Stimulated activated CD4-positive, alpha-beta T cell treated with anti-CD3 and anti-CD28 coated beads, Interleukin-1b, Interleukin-23, amount 100 ng/mL, for 1 hour (primary cell): ENCODE data around the gene TRAPPC14.

ENCODE experiments used
- DNase-seq, 2 donors: peaks; one replicate each; pipeline ENCODE4 v3.0.0-alpha.2; 2020; ENCODE audit warnings: low read depth in 2 of 2

The TRAPPC14 gene

DNA sequence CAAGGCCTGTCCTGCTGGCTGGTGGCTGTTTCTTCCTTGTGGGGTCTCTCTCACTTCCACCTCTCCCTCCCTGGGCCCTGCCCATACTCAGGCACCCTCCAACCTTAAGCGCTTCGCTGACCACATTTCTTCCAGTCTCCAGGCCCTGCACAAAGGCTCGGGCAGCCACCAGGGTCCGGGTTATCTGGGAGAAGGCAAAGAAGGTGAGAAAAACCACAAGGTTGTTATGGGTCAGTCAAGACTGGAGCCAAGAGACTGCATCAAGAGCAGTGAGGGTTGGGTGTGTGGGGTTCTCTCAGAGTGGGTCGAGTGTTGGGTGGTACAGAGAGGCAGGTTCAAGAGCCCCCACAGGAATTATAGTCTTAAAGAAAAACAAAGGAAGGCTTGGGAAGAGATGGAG is 16.1 kb upstream of the TRAPPC14 start:
- no peak for DNase-seq

DNA sequence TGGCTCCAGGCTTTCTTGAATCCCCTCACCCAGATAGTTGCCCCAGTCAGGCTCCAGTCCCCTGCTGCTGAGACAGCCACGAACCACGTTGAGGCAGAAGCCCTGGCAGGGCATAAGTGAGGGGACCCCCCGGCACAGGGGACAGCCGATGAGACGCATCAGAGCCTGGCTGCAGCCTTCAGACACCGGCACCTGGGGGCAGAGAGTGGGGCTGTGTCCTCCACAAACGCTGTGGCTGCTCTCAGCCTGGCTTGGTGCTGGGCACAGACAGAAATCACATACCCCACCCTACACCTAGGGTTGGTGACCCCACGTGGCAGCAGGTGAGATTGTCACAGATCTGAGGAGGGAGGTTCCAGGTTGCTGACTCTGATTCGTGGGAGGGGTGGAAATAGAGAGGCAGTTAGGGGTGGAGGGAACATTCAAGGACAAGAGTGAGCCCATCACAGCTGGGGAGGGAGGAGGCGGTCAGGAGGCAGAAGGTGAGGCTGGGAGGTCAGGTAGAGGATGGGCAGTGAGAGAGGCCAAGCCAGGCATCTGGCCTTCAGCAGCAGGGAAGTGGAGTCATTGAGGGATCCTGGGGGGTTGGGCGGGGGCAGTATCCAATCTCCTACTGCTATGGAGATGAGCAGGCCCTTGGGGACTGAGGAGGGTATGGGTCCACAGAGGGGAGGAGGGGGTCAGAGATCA is 15.4 kb upstream of the TRAPPC14 start:
- no peak for DNase-seq

DNA sequence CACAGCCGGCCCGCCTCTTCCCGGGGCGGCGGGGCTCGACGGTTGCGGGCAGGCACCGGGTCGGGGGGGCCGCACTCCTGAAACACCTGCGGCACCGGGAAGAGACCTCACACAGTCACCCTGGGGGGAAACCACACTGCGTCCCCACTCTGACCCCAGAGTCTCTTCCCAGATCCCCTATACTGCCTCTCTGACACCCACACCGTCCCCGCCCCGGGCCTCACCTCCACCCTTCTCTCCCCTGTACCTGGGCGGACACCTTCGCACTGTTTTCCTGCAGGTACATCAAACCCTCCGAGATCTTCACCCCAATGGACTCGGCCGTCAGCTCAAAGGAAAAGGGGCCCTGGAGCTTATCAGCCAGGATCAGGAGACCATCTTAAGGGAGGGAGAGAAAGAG is 13.3 kb upstream of the TRAPPC14 start:
- no peak for DNase-seq

DNA sequence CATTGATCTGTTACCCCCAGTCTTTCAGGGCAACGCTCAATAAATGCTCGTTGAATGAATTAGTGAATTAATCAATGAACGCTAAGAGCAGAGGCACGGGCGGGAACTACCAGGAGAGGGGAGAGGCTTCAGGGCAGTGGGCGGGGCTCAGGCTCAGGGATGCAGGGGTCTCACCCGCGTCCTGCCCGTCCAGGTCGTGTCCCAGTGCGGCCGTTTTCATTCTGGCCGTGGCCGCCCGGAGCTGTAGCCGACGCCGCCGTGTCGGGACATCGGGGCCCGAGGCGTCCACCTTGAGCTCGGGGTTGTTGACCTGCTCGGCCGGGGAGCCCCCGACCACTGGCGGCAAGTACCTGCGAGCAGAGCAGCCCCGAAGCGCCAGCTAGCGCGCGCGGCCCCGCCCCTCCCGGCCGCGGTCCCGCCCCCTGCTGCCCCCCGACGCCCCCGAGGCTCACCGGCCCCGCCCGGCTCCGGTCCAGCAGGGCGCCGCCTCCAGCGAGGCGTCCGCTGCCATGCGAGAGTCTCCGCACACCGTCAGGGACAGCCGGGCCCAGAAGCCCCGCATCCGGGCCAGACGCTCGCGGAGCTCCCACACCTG is 12.7 kb upstream of the TRAPPC14 start:
- DNase-seq = no peak

DNA sequence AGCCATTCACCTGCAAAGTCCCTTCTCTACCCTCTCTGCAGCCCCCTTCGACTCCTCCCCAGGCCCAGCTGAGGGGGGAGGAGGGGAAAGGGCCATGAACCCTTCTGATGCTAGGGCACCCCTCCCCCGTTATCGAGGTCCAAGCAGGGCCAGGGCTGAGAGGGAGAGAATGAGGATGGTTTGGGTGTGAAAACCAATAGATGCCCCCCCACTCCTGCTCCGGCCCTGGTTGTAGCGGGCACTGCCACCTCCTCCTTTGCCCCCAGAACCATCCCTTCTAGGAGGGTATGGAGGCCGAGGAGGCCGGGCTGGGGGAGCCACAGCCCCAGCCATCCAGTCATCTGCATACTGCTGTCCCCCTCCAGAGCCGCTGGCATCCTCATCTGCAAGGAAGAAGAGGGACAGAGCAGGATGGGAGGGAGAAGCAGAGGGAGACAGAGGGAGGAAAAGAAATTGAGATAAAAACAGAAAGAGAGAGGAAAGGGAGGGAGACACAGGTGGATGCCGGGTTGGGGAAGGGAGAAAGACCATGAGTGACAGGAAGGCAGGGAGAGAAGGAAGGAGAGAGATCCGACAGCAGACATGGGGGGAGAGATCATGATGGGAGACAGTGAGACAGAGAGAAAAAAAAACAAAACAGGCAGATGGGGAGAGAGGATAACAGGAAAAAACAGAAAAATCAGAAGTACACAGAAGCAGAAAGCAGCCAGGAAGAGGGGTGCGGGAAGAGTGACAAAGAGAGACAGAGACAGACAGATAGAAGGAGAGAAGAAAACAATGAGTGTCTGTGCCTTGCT is 11.8 kb upstream of the TRAPPC14 start:
- no peak for DNase-seq

DNA sequence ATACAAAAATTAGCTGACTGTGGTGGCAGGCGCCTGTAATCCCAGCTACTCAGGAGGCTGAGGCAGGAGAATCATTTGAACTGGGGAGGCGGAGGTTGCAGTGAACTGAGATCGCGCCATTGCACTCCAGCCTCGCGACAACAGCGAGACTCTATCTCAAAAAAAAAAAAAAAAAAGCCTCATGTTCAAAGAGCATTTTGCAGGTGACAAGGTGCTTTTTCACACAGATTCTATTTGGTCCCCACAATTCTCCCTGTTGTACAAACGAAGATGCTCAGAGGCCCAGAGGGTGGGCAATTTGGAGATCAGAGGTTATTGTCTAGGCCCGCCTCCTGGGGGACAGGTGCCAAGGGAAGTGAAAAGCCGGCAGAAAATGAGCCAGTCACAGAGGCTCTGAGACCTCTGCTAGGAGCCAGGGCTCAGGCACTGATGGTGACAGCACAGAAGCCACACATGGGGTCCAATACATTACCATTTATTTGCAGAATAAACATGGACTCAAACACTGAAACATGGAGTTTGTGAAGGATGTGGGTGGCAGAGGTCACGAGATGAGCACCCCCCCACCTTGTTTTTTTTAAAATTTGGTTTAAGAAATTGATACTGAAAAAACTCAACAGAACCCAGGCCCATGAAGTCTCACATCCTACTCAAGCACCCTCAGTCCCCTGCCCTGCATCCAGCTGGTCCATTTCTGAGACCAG is 10.8 kb upstream of the TRAPPC14 start:
- DNase-seq = no peak

DNA sequence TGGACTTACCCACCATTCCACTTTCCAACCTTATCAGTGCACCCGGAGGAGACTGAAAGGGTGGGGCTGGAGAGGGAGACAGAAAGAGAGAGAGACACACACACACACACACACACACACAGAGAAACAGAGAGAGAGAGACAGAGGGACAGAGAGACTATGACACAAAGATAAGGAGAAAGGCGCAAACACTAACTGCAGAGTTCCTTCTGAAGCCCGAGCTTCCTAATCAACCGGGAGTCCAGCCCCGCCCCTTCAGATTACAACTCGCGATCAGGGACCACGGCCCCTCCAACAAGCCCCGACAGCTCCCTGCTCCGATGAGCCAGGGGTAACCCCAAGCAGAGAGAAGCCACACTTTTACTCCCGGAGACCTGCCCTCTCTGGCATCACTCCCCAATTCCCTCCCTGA is 9.4 kb upstream of the TRAPPC14 start:
- DNase-seq = no peak

DNA sequence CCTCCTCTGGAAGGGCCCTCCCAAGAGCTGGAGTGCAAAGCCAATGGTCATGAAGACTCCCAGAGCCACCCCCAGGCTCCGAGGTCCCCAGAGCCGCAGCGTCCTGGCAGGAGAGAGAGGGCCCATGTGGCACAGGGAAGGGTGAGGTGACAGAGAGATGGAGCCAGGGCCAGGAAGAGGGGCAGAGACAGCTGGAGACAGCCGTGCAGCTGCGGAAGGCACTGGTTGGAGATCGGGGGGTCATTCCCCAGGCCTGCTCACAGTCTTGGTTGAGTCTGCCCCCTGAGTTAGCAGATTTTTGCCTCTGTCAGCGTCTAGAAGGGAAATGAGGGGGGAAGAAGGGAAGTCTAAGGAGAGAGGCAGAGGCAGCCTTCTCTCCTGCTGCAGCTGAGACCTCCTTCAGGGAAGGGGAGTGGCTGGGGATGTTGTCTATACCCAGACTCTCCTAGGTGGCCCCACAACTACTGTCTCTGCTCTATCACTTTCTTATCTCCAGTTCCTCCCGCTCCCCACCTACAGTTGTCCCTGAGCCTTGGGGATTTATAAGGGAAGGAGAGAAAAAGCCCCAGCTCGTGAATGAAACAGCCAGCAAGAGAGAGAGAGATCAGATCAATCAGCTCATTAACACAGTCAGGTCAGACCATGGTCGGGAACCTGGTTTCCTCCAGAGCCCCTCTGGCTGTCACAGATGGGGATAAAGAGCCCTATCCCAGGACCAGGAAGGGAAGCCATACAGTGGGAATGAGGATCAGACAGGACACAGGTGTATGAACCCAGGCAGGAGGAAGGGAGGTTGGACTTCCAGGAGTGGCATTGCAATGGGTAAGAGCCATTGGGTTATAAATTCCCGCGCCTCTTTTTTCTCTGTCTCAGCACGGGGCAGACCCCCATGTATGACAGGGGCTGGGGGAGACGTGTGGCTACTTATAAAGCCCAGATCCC is 8.7 kb upstream of the TRAPPC14 start:
- no peak for DNase-seq

DNA sequence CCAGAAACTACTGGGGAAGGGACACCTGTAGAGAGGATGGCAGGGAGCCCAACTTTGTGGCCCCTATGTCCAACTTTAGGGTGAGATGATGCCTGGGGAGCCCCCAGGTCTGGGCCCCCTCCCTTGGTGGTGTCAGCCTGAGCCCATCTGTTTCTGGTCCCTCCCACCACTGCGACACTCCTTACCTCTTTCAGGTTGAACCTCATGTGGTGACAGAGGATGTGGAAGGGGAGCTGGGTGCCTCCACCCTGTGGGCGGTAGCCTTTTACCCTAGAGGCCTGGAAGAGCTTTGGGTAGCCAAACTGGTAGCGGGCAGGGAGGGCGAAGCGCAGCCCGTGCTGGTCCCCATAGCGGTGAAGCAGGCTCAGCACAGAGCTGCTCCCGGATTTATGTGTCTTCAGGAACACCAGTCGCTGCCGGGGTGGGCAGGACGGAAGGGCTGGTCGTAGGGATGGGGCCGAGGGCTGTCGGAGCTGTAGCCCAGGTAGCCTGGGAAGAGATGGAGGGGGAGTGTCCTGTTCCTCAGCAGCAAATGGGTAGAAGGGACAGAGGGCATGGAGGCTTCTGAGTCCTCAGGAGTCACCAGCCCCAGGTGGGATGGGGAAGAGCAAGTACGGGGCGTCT is 7.9 kb upstream of the TRAPPC14 start:
- DNase-seq = no peak

DNA sequence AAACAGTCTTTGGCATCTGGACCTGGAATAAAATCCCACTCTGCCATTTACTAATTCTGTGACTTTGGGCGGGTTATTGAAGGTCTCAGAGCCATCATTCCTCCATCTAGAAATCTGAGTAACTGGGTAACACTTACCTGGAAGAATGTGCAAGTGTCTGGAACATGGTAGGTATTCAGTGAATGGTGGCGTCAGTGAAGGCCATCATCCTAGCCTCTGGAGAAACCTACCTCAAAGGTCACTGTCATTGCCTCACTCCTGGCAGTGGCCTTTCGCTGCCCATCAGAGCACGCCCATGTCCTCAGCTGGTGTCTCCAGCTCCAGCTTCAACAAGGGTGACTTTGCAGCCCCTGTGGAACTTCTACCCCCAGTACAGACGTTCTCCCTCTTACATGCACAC is 5.3 kb upstream of the TRAPPC14 start:
- no peak for DNase-seq

DNA sequence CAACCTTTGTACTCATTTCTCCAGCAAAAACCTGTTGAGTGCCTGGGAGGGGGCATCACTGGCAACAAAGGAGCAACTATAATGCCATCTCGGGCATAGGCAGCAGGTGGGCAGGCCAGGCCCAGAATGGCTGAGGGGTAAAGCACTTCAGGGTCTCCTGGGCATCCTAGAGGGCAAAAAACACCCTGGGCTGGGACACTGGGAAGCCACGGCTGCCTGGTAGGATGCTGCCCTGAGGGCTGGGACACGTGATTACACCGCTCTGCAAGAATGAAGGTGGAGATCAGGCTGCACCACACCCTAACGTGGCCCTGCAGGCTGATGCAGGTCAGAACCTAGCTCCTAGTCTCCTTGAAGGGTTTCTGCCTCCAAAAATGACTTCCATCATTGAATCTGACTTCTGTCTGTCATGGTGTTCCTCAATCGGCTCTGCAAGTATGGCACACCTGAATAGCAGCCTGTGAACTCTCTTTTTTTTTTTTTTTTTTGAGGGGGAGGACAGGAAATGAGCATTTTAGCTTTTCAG is 4.5 kb upstream of the TRAPPC14 start:
- no peak for DNase-seq

DNA sequence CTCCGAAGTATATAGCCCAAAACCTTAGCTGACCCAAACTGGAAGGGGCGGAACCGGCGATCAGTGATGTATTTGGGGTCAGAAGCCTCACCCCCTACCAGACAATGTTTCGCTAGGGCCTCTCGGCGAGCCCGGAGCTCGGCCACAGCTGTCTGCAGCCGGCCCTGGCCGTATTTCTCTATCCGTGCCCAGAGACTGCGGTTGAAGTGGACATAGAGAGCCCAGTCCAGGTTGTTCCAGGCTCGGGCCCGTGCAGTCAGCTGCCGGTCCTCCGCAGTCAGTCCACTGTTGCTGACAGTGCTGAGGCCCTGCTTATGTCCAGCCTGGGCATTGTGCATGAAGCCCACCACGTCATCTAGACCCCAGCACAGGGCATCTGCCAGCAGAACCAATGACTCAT is 1.5 kb upstream of the TRAPPC14 start:
- no peak for DNase-seq

DNA sequence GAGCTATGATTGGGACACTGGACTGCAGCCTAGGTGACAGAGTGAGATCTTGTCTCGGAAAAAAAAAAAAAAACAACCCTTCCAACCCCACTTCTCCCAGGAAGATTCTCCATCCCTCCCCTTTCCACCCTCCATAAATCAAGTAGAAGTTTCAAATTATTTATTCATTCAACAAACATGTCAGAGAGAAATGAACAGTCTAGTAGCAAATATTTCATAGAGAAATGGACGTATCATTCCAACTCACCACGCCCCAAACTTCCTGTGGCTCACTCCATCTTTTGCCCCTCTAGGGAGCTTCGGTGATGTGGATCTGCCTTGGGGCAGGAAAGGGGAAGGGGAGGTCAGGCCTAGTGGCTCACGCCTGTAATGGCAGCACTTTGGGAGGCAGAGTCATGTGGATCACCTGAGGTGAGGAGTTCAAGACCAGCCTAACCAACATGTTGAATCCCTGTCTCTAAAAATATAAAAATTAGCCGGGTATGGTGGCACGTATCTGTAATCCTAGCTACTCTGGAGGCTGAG is 638 bp upstream of the TRAPPC14 start:
- DNase-seq = no peak

DNA sequence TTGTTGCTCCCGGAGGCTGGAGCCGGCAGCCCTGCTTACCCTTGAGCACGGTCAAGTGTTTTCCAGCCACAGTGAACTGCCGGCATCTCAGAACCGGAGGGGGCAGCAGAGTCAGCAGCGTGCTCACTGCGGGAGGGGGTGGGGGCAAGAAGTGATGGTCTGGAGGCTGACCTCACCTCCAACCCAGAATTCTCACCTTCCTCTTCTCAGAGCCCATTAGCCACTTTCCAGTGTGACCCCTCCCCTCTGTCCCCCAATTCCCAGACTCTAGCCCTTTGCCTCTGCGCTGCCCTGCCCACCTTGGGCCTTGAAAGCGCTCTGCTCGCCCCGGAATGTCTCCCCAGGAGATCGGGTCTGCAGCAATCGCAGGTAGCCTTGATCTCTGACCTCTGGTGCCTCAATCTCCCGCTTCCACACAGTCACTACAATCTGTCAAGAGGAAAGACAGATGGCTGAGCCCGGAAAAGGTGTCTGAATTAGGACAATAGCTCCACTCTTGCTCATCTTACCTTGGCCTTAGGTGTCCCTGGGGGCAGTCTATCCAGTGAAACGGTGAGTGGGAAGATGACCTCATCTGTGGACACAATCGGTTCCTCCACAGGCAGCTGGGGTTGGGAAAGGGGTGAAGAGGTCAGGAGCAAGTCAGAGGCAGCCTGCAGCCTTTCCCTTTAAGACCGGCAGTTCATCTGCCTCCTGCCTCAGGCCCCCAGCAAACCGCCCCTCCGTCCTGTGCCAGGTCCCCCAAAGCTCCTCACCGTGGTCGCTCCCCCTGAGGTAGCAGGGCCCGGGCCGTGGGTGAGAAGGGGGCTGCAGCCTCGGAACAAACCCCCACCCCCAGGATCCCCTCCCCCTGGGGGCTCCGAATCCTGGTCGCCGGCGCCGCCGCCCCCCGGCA is 942 bp downstream of the TRAPPC14 start:
- DNase-seq = no peak

DNA sequence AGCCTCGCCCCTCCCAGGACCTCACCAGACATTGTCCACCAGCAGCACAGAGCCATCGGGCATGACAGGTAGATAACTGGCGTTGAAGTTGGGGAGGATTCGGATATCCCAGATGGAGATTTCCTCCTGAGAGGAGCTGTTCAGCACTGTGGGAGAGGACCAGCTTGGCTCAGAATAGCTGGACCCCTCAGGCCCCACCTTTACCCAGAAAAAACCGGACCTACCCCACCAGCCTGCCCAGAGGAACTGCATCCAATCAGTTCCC is 1.5 kb downstream of the TRAPPC14 start:
- DNase-seq = no peak

DNA sequence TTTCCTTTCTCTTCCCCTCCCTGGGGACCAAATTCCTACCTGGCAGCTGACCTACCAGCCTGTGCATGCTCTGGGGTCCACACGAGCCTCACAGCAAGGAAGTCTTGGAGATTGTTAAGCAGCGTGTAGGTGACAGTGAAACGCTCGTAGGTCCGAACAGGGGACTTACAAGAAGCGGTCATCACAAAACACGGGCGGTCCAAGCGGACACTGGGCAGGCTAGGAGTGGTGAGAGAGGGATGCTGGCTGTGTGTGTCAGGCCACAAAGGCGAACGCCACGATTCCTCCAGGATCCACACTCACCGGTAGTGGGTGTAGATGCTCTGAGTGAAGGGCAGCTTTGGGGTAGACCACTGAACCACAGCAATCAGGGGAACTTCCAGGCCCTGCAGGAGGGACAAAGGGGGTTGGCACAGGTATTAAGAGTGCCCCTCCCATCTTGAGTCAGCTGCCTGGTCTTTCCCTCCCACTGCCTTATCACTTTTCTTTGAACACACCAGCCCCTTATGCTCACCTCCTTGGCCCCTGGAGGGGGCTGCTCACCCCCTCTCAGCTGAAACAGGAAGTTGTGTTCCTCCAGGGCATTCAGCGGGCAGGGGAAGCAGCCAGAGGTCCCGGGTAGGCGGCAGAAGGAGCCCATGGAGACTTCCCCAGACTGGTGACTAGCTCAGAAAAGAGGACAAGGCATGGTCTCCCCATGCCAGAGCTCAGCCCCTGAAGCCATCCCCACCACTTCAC is 2.0 kb downstream of the TRAPPC14 start:
- DNase-seq = no peak

DNA sequence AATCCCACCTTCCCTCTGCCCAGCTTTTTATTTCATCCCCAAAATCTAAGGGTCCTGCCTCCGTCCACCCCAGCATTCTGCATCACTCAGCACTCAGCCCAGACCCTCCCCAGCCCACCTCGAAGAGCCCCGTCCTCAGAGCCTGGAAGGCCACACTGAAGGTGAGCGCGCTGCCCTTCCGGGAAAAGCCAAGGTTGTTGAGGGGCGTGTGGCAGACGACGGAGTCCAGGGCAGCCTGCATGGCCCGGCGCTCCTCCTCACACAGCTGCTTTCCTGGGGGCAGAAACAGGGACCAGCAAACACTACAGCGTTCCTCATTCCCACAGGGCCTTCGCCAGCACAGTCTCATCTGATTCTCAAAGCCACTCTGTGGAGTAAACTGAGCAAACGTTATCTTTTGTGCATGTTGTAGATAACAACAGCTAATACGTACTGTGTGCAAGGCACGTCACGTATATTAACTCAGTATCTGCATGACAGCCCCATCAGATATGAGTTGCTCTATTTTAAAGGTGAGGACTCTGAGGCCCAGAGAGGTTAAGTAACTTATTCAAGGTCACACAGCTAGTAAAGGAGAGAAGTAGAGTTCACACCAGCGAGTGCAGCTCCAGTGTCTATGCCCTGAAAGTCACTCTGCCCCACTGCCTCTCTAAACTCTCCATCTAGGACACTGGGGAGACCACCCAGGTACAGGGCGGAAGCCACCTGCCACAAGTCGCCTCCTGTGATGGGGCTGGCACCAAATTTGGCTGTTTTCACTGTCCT is 2.8 kb downstream of the TRAPPC14 start:
- no peak for DNase-seq
